Iris pigment epithelial cell (primary cell): ENCODE results near the gene FHIT.
"Not testable (repeated sequence)": the region's sequence is repeated elsewhere in the genome, so short reads cannot be mapped to it uniquely, and the experiment has no call there.

Experiments used
- DNase-seq: peaks from one replicate; pipeline ENCODE4 v3.0.0-alpha.2; 2011; ENCODE audit warnings: low read depth

Gene FHIT

DNA sequence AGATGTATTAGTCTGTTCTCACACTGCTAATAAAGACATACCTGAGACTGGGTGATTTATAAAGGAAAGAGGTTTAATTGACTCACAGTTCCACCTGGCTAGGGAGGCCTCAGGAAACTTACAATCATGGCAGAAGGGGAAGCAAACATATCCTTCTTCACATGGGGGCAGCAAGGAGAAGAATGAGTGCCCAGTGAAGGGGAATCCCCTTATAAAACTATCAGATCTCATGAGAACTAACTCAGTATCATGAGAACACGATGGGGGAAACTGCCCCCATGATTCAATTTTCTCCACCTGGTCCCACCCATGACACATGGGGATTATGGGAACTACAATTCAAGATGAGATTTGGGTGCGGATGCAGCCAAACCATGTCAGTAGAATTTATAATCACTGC, 1316.7 kb downstream of the FHIT start:
- not testable (repeated sequence) for DNase-seq

DNA sequence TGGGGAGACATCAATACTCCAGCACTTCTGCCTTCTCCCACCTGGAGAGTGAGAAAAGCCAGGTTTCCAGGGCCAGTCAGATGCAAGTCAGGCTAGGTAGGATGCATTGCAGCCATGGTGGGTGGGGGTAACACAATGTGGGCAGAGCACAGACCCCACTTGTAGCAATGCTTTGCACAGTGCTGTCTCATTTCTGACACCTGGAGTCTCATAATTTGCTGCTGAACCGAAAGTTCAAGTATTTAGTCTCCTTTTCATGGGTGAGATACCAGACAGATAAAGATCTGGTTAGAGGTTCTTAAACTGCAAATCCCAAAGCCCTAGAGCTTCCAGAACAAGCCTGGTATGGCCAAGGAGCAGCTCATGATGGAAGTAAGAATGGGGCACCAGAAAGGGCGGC, 1321.1 kb downstream of the FHIT start:
- no peak for DNase-seq

DNA sequence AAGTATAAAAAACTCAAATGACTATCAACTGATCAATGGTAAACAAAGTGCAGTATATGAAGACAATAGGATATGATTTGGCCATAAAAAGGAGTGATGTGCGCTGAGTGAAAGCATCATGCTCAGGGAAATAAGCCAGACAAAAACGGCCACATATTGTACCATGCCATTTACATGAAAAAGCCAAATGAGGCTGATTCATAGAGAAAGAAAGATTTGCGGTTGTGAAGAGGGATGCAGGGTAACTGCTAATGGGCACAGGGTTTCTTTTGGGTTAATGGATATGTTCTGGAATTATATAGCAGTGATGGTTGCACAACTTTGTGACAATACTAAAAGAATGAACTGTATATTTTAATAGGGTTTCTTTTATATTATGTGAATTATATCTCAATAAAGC, 1324.2 kb downstream of the FHIT start:
- DNase-seq: no peak

DNA sequence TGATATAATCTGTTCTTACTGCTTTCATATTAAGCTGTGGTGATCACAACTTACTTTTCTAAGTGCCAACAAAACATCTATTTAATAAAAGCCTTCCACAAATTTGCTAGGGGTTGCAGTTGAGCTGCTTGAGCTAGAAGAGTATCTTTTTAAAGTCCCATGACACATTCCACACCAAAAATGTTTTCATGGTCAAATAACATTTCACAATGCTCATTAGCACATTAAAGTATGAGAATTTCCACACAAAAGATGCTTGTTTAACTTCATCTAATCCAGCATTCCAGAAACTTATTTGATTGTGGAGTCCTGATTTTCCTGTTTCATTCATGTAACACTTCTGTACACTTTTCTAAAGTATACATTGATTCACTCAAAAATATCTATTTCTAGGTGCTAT, 1325.3 kb downstream of the FHIT start:
- DNase-seq: no peak

DNA sequence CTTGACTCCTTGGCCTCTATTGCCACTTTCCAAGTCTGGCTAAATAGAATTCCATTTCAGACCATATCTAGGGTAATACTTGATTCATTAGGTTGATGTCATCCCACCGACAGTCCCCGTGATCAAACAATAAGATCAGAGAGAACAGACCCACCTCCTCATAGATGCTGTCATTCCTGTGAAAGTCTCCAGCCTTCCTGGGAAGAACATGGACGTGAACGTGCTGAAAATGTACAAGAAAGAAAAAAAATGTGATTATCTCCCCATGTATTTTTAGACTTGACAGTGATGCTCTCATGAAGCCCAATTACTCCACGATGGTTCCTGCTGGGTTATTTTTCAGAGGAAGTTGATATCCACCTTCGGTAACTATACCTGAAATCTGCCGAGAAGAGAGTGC, 1329.1 kb downstream of the FHIT start:
- no peak for DNase-seq

DNA sequence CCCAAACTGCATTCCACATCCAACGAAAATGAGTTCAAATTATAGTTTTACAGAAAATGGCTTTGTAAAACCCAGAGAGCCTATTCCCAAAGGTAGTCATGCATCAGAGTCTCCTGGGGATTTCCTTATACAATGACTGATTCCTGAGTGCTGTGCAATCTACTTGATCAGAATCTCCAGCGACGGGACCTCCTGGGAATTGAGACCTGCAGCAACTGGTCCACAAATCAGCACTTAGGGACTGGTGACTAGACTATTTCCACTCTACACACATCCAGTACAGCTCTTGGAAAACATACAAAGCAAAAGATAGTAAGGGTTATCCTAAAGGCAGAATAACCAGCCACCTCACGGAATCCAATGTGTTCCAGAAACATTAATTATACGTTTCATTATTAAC, 1330.4 kb downstream of the FHIT start:
- DNase-seq: no peak

DNA sequence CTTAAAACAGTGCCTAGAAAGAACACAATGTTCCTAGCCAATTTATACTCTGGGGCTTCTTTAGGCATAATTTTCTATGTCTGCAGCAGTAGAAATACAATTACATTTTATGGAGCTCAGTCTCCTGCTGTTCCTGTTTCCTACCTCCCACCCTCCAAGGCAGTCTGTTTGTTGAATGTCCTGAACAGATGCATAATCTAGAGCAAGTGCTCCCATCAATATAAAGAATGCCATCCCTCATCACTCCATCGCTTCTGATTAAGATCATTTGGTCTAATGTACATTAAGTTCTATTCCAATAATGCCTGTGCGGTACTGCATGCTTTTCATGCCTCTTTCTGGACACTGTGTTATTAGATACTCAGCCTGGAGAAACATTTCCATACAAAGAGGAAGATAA, 1331.7 kb downstream of the FHIT start:
- no peak for DNase-seq

DNA sequence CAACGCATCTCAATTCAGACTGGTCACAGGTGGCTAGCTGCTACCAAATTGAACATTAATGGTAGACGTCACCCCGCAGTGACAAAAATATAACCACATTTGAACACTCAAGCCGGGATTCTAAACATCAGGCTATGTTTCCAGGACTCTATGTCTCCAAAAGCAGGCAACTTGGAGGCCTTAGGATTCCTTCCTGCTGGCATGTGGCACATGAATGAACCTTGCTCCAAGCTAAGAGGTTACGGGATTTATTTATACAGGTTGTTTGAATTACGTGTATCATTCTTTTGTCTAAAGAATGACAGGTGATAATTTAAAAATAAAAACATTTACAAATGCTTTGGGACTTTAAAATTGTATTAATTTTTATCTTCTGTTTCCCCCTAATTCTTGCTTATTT, 1337.0 kb downstream of the FHIT start:
- DNase-seq: no peak

DNA sequence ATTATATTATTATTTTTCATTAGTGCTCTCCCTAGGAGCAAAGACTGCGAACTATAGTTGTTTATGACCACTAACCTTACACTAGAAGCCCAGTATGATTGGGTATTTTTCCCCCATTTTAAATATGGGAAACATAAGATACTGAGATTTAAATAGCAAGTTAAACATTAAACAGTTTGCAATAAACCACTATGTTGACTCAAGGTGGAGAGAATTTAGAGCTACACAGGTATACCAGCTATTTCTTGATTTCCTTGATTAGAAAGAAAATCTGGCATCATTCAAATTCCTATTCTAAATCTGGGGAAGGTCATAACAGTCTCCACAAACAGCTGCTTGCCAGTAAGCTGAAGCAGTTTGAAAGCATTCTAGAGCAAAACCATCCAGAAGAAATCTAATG, 1337.6 kb downstream of the FHIT start:
- DNase-seq: no peak

DNA sequence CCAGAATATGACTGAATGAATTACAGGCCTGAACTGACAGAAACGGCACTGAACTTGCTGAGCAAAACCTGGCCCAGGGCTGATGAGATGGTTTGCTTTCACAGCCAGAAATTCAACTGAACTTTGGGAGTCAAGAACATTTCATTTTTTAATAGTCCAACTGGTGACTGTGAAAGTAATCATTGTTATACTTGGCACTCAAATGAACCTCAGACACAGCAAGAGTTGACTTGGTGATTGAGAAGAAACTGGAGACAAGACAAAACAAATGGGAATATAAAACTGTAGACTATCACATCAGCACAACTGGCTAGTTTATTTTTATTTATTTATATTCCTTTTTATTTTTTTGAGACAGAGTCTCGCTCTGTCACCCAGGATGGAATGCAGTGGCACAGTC, 1342.6 kb downstream of the FHIT start:
- no peak for DNase-seq

DNA sequence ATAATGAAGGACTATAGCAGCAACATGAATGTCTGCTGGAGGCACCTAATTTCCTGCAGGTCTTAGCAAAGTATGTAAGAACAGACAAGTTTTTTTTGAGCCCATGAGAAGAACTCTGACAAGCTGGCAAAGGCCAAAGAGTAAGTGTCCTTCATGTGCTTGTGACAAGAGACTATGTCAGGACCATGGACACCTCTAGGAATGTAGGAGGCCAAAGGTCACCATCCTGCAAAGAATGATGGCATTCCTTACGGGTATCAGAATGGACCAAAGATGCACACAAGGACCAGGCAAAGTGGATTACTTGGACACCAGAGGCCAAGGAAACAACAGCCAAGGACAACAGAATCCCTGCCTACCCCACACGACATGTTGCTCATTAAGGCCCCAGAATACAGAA, 1343.0 kb downstream of the FHIT start:
- DNase-seq: no peak

DNA sequence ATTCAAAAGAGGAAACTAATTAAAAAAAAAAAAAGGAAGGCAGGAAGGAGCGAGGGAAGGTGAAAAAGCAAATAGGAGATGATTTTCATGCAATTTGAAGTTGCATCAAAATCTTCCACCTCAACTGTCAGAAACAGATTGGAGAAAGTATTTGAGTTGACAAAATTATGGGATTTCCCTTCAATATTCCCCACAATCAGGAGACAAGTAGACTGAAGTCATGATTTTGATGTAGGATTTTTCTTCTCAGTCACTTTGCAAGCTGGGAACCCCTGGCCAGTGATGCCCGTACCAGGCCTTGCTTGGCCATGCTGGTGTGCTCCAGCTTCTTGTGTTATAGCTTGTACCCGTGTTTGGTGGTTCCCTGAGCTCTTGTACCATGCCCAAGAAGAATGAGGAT, 1347.0 kb downstream of the FHIT start:
- DNase-seq: no peak

DNA sequence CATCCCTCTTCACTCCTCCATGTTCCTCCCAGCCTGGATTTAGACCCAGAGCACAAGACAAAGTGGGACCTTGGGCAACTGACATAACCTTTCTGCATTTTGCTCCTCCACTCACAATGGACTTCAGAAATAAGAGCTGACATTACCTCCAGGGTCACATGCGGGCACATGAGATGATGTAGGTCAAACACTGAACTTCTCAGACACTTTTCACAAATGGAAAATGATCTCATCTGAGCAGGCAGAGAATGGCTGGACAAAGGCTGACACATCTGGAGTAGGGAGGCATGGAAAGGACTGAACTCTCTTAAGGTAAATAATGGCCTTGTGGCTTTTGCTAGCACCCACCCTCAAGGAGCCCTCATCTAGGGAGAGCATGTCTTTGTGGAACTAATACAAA, 1352.2 kb downstream of the FHIT start:
- no peak for DNase-seq

DNA sequence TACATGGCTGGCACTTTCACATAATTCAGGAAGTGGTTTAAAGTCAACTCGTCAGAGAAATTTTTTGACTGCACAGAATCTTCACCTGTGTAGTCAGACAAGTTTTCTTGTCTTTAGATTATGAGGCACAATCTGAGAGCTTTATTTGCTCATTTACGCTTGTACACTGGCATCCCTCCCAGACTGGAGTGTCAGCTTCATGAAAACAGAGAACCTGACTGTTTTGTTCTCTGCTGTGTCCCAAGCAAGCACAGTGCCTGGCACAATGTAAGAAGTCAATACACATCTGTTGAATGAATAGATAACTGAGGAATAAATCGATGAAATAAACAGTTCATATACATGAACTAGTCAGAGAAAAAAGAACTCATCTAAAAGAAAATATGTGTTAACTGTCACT, 1355.3 kb downstream of the FHIT start:
- no peak for DNase-seq

DNA sequence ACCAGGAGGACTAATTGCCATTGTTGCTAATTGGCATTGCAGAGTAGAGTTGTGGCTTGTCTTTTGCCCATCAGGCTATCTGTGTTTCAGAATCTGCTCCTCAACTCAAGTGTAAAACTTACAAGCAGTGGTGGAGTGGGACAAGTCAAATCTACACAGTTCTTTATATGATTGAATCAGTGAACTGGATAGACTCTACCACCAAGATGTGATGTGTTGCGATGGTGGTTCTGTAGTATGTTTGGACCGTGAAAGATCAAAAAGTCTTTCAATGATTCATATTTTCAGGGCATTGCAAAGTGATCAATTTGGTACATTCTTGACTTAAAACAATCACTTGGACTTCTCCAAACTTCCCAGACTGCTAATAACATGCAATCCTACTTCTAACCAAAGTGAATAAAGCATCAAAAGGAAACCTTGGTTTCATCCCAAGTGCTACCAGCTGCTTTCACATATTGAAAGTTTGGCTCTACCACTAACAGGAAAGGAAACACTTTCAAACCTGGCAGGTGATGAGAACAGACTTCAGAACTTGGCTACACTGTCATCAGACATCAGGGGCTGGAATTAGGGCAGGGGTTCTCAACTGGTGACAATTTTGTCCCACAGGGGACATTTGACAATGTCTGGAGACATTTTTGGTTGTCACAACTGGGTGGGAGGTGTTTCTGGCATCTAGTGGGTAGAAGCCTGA, 1356.7 kb downstream of the FHIT start:
- no peak for DNase-seq

DNA sequence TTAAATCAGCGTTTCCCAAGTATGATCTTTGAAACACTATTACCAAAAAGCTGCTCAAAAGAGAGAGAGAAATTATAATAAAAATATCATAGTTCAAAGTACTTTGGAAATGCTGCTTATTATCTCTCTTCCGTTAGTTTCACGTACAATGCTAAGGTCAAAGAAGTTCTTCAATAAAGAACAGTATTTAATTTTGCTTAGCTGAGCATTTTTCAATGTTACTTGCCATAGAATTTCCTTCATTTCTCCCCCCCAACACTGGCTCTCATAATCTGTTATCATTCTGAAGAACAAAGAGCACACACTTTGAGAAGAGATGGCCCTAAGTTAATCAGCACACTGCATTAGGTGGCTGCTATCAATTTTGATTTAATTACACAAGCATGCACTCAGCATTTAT, 1360.6 kb downstream of the FHIT start:
- no peak for DNase-seq

DNA sequence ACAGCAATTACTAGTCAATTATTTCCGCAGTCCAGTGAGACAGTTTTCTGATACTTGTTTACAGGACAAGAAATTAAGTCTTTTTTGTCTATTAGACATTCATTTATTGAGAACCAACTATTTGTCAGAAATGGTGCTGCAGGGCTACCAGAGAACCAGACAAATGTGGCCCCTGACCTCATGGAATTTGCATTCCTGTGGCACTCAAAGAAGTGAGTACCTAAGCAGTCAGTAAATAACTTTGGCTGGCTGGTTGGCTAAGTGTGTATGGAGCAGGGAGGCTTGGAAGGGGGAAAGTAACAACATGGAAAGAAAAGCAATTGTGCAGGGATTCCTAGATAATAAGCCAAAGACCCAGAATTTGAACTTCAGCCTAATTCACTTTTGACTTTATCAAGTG, 1364.5 kb downstream of the FHIT start:
- no peak for DNase-seq

DNA sequence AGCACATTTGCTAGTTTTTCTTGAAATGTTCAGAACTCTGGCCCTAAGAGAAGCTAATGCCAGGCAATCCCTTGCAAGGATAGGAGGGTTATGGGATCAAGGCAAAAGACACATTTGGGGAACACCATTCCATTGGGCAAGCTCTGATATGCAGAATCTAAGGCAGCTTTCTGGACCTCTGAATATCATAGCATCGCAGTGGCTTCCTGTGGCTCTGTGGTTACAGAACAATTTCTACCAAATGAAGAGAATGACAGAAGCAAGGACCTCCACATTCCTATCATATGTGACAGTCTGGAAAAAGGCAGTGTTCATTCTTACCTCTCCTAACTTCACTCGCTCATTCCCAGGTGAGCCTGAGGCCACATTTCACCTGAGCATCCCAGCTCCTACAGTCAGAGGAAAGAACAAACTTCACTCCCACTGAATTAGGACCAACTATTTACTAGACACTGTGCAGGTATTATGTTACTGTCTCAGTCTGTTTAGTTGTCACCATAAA, 1365.3 kb downstream of the FHIT start:
- DNase-seq: no peak

DNA sequence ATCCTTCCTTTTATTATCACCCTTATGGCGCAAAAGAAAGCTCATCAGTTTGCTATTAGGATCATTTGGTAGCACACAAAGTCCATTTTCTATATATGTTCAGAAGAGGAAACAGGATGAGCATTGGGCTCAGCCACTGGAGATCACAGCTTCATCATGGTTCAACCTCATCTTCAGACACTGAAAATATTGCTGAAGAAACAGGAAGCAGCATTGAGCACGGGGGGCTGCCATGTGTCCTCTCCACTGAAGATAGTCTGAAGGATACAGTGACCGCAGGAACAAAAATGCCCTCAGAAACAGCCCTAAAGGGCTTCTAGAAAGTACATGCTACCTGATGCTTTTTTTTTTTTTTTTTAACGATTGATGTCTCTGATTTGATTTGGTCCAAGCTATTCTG, 1366.2 kb downstream of the FHIT start:
- DNase-seq: no peak

DNA sequence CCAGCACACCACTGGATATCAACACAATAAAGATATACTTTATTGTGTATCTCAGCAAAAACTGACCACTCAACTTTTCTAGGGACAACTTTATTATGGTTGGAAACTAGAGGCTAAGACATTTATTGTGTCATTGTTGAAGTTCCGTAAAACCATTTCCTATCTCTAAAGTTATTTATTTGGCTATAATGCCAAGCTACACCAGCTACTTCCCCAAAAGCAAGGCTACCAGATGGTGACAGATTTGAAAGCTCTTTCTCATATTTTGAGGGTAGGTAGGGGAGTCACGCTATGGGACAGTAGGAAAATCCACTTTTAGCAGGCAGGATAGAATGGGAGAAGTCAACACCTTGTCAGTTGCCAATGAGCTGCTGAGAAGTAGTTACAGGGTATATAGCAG, 1366.8 kb downstream of the FHIT start:
- no peak for DNase-seq

DNA sequence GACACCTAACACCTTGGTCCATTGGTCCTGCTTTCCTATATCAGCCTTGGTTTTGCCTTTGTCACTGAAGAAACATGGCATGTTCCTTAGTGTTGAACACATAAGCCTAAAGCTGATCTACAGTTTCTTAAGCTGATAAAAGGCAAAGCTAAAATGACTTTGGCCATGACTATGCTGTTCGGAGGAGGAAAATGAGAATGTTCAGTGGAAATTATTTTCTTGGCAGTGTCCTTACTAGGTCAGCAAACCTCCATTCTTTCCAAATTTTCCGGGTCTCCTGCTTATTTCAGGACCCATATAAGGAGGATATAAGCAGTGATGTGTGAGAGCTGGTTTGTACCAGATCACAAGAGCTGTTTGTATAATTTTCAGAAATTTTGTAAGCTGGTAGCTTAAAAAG, 1368.5 kb downstream of the FHIT start:
- no peak for DNase-seq

DNA sequence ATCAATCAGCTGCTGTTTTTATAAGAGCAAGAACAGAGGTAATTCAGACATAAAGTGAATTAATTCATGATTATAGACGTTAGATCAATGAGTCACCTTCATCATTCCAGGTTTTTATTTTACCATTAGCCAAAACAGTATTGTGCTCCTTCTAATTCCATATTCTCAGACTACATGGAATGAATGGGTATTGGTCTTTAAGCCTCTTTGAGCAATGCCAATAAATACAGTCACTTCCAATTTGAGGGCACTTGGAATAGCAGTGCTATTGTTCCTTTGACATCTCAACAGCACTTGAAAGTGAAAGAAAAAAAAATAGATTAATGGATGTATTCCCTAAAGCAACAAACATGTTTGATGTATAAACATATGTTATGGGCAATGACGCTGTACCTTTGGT, 1370.5 kb downstream of the FHIT start:
- DNase-seq: no peak

DNA sequence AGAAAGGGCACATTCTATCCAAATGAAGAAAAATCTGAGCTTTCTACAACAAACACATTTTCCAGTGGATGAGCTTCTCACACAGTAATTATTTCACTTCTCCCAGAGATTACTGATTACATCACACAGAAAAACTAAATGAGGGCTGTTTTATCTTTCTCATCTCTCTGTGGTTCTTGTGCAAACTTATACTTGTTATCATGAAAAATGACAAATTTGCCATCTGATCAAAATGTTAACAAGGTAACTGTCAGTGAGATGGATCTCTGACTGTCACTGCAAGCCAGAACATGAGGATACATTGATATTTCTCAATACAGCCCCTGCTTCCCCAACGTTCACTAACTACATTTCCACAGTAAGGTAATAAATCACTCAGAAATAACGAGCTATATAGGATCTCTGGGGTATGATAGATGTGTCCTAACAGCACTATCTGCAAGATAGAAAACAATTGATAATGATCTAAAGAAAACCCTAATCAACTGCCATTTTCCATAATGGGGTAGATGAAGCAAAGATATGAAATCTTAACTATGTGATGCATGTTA, 1372.1 kb downstream of the FHIT start:
- DNase-seq: no peak

DNA sequence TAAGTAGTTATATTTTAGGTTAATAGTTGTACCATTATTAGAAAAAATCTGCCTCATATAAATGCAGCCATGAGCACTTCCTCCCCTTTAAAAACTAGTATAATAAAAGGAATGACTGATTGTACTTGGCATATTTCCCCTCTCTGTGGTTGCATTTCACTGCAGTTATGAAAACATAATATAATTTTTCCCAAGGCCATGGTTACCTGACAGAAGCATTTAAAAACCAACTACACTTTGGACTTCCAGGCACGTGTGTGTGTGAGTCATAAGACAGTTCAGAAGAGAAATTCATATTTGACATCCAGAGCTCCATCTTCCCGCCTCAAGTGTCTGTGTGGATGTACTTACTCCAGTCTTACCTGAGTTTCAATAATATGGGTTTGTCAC, 1373.2 kb downstream of the FHIT start:
- peak; percentile 30 for DNase-seq
